SU-DHL-6 (cell line): ENCODE measurements around the gene MAP6D1.

Experiments
- CTCF ChIP-seq: fragments of 200-600 bp; sonication (generic); IDR thresholded peaks from one replicate; pipeline ENCODE4 v1.5.1; 2017; ENCODE audit warnings: antibody characterized with exemption, mild to moderate bottlenecking, low read length, moderate library complexity; ENCODE audit not compliant: insufficient read depth, poor library complexity, severe bottlenecking
- EZH2phosphoT487 ChIP-seq: fragments of 200-600 bp; sonication (generic), shearing (Covaris generic); conservative IDR thresholded peaks from 2 replicates; pipeline ENCODE4 v1.6.1; 2018; ENCODE audit warnings: mild to moderate bottlenecking, antibody characterized with exemption, low read length, moderate library complexity, mixed read lengths

GRCh38 chr3:183826448-183827250, 1.3 kb upstream of the MAP6D1 start:
- no peak for TF ChIP-seq CTCF
- TF ChIP-seq EZH2phosphoT487 = no peak
